Midbrain (tissue), 1 donor: ENCODE data around the gene UBA1.
A peak's percentile ranks its signal among the peaks of the same experiment; 100 is the strongest.

Experiments
- DNase-seq: peaks from one replicate; lab custom pipeline; 2025; lab: John Stamatoyannopoulos, UW

The UBA1 gene

DNA sequence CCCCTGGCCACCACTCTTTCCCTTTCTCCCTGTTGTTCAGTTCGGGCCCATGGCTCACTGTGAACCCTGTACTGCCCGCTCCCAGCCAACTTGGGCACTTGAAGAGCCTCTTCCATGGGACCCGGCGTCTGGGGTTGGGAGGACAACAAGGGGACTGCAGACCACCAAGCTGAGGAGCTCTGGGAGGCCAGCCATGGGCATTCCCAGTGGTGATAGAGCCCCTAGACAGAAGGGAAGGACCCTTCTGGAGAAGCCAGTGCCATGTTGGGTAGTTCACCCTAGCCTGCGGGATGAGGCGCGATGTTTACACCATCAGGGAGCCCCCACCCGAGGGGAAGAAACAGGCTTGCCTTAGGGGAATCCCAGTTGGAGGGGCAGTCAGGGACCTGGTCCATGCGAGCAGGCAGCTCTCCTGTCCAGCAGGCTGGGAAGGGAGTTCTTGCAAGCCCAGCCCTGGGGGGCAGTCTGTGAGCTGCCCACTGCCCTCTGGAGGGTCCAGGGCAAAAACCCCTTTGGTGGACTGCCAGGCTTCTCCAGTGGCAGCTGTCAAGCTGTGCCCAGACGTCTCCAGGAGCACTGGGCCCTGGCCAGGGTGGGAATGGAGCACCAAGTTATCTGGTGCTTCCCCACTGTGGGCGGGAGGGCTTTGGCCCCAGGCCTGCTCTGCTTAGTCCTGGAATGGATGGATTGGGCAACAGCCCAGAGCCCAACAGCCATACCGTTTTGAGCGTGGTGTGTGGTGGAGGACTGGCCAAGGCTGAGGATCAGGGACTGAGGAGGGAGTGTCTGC is 23.7 kb upstream of the UBA1 start:
- no peak for DNase-seq

DNA sequence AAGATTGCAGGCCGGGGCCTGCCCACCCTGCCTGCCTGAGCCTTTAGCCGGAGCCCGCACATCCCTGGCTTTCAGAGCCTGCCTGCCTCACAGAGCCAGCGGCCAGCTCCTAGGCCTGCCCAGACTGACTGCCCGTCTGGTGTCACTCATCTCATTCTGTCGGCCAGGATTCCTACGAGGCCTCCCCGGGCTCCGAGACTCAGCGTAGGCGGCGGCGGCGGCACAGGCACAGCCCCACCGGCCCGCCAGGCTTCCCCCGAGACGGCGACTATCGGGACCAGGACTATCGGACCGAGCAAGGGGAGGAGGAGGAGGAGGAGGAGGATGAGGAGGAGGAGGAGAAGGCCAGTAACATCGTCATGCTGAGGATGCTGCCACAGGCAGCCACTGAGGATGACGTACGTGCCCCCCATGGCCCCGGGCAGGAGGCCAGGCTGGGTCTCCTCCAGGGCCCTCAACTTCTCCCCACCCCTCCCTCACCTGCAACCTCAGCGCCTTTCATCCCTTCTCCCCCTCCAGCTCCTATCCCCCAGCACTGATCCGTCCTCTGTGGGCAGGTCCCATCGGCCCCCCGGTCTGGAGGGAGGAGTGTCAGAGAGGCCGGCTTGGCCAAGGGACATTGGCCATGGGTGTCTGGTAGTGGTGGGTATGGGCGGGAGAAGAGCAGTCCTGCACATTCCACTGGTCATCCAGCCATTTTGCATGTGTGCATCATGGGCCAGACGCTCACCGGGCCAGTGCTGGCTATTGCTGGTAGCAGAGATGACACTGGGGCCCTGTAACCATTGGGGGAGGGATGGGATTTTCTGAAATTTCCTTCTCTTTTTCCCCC is 22.6 kb upstream of the UBA1 start:
- no peak for DNase-seq

DNA sequence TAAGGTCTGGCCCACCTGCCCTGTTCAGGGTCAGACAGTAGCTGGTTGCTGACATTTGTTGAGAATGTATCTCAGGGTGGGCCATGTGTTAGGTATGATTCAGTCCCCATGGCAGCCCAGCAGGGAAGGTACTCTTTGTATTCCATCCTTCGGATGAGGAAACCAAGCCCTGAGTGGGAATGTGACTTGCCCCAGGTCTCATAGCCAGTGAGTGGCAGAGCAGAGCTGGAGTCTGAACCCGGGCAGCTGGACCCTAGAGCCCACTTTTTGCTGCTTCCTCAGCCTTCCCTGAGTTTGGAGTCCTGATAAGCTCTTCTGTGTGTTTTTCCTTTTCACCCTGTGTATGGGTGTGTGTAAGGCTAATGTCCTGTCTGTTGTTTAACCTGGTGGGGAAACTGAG is 21.6 kb upstream of the UBA1 start:
- DNase-seq = no peak

- no peak for DNase-seq
Observed at GRCh38 chrX:47172549-47172948, 21.1 kb upstream of the UBA1 start.

DNA sequence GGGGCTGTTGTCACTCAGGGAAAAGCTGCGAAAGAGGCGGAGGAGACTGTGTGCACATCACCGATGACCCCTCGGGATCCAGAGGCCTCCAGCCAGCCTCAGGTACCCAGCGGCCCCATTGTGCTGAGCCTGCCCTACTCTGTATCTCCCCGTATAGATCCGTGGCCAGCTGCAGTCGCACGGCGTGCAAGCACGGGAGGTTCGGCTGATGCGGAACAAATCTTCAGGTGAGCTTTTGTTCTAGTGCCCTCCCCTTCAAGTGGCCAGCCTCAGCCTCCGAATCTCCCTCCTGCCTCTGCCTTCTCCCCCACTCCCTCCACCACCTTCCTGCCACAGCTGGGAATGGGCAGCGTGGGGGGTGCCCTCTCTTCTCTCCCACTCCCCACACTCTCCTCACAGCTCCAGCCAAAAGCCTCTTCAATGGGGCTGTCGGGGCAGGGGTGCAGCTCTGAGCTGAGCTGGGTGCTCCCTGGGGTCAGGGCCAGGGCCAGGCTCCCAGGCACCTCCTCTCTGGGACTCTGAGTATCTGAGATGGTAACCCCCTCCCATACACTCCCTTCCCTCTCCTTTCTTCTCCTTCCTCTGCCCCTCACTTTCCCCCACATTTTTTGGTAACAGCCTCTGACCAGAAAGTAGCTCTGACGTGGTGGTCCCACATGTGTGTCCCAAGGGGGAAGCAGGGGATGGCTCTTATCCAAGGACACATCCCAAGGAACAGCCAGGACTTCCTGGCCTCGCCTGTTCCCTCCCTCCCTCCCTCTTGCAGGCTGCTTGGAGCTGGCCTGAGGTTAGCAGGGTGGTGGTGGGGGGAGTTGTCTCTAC is 20.4 kb upstream of the UBA1 start:
- no peak for DNase-seq

- no peak for DNase-seq
Observed at GRCh38 chrX:47174376-47174775, 19.3 kb upstream of the UBA1 start.

GRCh38 chrX:47174846-47175587 is 18.6 kb upstream of the UBA1 start:
- DNase-seq = no peak

GRCh38 chrX:47175588-47175980 is 18.0 kb upstream of the UBA1 start:
- DNase-seq = no peak

DNA sequence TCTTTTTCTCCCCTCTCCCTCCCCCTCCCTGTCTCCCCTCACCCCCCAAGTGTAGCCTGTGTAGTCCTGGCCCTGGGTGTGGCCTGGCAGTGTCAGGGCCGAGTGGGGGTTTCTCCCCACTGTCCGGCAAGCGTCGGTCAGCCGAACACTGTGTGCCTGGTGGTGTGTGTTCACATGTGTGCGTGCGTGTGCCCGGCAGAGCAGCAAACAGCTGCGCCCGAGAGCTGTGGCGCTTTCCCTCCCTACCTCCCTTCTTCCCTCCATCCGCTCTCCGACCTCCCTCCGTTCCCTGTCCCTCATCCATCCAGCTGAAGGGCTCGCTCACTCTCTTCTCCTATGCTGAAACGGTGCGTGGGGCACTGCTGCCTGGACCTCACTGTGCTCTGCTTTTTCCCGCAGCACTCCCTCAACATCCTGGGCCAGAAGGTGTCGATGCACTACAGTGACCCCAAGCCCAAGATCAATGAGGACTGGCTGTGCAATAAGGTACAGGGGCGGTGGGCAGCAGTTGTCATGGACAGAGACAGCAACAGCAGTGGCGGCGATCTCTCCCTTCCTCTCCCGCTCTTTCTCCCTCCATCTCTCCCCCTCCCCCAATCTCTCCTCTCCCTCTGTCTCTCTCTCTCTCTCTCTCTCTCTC is 17.4 kb upstream of the UBA1 start:
- no peak for DNase-seq

GRCh38 chrX:47177079-47177478 is 16.6 kb upstream of the UBA1 start:
- DNase-seq = no peak

DNA sequence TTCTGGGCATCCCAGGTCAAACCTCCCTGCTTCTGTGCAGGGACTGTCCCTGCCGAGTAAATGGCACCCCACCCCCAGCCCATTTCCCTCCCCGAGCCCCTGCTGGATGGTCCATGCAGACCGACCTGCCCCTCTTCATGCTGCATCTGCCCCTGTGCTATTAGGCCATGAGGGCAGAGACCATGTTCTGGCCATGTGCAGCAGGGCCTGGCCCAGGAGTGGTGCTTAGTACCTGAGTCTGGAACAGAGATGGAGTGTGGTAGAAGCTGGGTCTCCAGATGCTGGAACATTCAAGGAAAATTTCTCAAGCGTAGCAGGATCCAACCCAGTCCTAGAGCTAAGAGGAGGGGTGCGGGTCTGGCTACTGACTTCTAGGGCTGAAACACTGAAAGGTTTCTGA is 15.3 kb upstream of the UBA1 start:
- no peak for DNase-seq

GRCh38 chrX:47179221-47179927 is 14.3 kb upstream of the UBA1 start:
- peak; percentile 45 for DNase-seq

DNA sequence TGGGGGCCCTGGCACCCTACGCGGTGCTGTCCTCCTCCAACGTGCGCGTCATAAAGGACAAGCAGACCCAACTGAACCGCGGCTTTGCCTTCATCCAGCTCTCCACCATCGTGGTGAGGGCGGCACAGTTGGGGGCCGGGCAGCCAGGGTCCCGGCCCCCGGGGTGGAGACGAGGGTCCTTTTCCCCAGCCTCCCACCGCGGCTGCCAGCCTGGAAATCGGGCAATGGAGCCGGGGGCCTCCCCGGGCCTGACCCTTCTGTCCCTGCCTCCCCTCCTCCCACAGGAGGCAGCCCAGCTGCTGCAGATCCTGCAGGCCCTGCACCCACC is 13.7 kb upstream of the UBA1 start:
- no peak for DNase-seq

GRCh38 chrX:47180346-47180745 is 13.3 kb upstream of the UBA1 start:
- no peak for DNase-seq

DNA sequence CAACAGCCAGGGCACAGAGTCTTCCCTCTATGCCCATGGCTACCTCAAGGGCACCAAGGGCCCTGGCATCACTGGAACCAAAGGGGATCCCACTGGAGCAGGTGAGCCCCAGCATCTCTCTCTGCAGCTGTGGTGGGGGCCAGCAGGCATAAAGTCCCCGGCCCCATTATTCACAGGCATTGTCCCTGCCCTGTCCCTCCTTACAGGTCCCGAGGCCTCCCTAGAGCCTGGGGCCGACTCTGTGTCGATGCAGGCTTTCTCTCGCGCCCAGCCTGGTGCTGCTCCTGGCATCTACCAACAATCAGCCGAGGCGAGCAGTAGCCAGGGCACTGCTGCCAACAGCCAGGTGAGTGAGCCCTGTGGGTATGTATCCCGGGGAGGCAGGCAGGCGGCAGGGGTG is 12.3 kb upstream of the UBA1 start:
- no peak for DNase-seq

- no peak for DNase-seq
Observed at GRCh38 chrX:47182106-47182700, 11.4 kb upstream of the UBA1 start.

DNA sequence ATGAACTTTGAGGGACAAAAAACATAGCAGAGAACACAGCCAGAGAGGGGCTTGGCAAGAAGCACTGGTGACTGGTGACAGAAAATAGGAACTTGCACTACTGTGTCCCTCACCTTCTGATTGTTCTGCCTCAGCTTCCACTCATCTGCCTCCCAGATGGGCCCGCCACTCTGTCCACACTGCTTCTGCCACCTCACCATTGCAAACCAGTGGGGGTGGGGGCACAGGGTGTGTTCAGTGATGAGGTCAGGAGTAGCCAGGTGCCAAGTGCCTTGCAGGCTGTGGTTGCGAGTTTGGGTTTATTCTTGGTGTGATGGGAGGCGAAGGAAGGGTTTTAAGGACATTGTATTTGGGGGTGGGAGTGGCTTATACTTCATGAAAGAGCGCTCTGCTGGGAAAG is 9.1 kb upstream of the UBA1 start:
- DNase-seq = no peak

DNA sequence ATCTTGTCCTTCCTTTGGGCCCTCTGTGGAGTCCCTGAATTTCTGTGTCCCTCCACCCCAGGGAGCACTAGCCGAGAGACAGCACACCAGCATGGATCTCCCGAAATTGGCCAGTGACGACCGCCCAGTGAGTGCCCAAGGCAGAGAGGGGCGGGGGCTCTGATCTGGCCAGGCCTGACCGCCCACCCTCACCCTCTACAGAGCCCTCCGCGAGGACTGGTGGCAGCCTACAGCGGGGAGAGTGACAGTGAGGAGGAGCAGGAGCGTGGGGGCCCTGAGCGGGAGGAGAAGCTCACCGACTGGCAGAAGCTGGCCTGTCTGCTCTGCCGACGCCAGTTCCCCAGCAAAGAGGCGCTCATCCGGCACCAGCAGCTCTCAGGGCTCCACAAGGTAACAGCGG is 8.4 kb upstream of the UBA1 start:
- no peak for DNase-seq

DNA sequence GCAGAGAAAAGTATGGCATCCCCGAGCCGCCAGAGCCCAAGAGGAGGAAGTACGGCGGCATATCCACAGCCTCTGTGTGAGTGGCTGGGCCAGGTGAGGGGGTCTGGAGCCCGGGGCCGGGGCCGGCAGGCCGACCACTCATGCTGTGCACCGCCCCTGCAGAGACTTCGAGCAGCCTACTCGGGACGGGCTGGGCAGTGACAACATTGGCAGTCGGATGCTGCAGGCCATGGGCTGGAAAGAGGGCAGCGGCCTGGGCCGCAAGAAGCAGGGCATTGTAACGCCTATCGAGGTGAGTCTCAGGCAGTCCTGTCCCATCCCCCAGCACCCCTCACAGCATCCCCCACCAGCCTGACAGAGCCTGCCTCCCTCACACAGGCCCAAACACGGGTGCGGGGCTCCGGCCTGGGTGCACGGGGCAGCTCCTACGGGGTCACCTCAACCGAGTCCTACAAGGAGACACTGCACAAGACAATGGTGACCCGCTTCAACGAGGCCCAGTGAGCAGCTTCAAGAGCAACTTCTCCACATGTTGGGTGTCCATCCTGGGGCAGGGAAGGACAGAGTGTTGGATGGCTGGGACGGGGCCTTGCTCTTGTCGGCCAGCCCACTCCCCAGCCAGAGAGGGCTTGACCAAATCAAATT is 7.4 kb upstream of the UBA1 start:
- DNase-seq = no peak

DNA sequence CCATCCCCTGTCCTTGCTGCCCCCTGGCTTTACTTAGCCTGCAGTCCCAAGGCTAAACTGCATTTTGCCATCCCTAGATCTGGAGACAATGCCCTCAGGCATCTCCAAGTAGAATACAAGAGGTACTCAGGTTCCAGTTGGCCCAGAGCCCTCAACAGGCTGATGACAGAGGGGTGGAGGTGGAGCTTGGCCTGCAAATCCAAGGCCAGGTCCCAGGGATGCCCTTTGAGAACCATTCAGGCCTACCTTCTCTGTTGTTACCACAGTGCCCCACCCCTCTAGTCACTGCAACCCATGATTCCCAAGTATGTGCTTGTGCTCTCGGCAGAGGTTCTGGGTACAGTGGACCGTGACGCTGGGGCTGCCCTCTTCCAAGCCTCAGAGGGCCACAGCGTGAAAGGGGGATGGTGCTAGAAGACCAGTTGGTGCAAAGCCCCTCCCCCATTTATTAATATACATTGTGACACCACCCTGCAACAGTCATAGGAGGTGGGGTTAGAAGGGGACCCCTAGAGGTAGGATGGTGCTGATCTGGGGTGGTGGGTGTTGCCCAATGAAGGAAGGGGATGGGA is 6.4 kb upstream of the UBA1 start:
- DNase-seq = no peak
